GM18517 (cell line): ENCODE results near the gene CACNB4.
"Not testable (repeated sequence)": the region's sequence is repeated elsewhere in the genome, so short reads cannot be mapped to it uniquely, and the experiment has no call there.

Experiments
- ATAC-seq: cut with Tn5 transposase; IDR thresholded peaks from one replicate; pipeline ENCODE4 v1.9.1; 2021; ENCODE audit warnings: mild to moderate bottlenecking, moderate library complexity; ENCODE audit not compliant: unreplicated experiment

Gene CACNB4

DNA sequence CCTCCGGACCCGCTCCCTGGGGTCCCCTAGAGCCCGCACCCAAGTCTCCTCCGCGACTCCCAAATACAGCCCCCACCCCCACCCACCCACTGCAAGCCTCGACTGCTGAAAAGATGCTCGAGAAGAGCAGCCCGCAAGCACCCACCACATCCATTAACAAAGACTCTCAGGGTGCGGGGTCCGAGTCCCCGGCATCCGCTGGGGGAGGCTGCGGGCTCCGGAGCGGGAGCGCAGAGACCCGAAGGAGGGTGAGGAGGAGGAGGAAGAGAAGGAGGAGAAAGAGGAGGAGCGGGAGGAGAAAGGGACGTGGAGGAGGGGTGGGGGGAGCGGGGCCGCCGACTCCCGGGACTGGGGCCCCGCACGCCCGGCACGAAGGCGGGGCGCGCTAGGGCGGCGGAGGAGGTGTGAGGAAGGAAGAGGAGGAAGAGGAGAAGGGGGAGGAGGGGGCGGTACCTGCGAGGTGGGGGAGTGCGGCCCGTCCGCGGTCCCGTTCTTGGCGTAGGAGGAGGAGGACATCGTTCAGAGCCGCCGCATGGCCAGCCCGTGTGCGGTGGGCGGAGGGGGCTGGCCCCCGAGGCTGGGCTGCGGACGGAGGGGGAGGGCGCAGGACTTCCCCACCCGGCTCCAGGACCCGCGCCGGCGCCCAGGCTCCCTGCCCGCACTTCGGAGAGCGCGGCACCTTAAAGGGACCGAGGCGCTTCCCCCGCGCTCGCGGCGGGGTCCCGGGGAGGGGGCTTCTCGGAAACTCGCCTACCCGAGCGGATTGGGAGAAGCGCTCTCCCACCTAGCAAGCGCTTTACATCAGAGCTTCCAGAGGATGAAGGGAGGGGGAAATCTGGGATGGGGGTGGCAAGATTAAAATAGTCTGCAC, at the start of gene CACNB4:
Gene CACNB4, minus strand, starts transcription at position 549 of the 871 bp plus-strand sequence.
- no peak for ATAC-seq

DNA sequence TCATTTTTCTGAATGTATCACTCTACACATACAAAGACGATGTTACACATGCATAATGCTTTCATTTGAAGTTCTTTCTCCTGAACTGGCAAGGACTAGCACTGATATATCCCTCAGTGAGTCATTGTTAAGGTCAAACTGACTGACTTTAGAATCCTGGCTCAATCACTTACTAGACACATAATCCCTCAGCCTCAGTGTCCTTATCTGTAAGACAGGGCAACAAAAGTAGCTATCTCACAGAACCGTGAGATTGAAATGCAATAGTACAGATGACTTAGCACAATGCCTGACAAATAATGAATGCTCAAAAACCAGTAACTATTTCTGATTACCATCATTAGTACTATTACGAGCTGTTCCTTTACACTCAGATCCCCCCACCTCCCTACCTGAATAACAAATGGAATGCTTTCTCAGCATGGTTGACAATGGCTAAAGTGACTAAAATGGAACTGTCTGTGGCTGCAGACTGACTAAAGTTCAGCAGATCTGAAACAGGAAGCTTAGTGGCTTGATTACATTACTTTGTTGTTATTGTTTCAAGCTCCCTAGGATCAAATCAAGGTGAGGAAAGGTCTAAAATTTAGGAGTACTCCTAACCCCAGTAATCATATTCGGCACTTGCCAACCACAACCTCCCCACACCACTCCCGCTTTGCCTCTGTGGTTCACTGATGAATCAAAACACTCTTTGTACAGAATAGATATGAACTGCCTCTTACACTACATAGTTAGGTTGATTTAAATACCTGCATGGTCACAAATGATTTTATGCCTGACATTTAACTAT, 35.8 kb upstream of the CACNB4 start:
- ATAC-seq, result peak; percentile 75

GRCh38 chr2:152132306-152132705, 33.5 kb upstream of the CACNB4 start:
- ATAC-seq, result no peak

- no peak for ATAC-seq
Observed at GRCh38 chr2:152127628-152128027, 28.8 kb upstream of the CACNB4 start.

- no peak for ATAC-seq
Observed at GRCh38 chr2:152126664-152127063, 27.8 kb upstream of the CACNB4 start.

DNA sequence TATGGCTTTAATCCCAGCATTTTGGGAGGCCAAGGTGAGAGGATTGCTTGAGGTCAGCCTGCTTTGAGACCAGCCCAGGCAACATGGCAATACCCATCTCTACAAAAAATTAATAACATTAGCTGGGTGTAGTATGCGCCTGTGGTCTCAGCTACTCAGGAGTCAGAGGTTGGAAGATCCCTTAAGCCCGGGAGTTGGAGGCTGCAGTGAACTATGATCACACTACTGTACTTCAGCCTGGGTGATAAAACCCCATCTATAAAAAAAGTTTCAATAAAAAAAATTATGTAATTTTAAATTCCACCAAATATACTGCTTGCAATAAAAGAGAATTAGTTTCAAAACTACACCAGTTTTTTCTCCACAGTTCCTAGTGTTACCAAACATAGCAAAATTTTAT, 23.3 kb upstream of the CACNB4 start:
- no peak for ATAC-seq

DNA sequence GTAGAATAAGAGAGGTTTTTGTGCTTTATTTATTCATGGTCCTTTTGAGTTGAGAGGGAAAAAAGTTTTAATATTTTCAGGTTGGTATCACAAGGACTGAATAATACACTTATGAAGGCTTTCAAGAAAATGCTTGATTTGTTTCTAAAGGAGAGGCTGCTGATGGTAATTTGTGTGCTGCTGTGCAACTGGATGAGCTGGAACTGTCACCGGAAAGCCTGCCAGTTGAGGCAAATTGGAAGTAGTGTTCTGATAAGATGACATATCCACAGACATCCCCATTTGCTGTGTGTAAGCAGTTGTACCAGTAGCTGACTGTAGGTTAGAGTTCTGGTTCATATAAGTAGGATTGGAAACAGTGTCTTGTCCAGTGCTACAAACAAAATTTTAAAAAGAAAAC, 21.6 kb upstream of the CACNB4 start:
- ATAC-seq, result no peak

DNA sequence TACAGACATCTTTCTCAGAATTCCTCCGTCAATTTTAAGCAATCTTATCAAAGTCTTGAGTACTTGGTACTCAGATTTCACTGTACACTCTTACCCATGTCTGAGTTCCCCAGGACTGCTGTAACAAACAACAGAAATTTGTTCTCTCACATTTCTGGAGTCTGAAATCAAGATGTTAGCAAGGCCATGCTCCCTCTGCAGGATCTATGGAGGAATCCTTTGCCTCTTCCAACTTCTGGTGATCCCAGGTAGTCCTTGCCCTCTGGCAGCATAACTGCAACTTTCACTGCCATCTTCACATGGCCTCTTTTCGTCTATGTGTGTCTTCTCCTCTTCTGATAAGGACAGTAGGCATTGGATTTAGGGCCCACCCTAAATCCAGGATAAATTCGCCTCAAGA, 17.1 kb upstream of the CACNB4 start:
- no peak for ATAC-seq

DNA sequence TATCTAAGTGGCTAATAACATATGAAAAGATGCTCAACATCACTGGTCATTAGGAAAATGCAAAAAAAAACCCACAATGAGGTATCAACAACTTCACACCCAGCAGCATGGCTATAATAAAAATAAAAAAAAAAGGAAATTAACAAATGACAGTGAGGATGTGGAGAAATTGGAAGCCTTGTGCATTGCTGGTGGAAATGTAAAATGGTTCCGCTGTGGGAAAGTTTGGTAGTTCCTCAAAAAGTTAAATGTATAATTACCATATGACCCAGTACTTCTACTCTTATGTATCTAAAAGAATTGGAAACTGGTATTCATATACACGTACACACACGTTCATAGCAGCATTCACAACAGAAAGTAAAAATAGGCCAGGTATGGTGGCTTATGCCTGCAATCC, 15.5 kb upstream of the CACNB4 start:
- ATAC-seq, result no peak

DNA sequence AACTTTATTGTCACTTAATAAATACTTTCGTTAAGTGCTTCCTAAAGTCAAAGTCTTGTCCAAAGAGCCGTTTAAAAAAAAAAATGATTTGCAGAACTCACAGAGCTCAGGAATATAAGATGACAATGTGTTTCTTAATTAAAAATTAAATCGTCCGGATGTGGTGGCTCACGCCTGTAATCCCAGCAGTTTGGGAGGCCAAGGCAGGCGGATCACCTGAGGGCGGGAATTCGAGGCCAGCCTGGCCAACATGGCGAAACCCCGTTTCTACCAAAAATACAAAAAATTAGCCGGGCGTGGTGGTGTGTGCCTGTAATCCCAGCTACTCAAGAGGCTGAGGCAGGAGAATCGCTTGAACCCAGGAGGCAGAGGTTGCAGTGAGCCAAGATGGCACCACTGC, 8.3 kb upstream of the CACNB4 start:
- ATAC-seq, result not testable (repeated sequence)

DNA sequence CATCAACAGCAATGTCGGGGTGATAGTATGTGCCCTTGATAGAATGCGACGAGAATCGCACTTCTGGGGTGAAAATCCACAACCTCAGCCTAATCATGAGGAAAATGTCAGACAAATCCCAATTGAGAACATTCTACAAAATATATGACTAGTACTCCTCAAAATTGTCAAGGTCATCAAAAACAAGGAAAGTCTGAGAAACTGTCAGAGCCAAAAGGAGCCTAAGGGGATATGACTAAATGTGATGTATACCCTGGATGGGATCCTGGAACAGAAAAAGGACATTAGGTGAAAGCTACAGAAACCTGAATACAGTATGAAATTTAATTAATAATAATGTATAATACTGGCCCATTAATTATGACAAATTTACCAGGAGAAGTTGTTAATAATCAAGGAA, 7.6 kb upstream of the CACNB4 start:
- ATAC-seq, result no peak

DNA sequence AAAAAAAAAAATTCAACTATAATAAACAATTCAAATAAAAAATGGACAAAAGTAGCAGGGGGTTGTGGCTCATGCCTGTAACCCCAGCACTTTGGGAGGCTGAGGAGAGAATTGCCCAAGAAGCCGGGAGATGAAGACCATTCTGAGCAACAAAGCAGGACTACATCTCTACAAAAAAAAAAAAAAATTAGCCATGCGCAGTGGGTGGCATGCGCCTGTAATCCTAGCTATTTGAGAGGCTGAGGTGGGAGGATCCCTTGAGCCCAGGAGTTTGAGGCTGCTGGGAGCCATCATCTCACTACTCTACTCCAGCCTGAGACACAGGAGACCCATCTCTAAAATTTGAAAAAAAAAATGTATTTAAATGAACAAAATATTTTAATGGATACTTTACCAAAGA, 4.4 kb upstream of the CACNB4 start:
- no peak for ATAC-seq

DNA sequence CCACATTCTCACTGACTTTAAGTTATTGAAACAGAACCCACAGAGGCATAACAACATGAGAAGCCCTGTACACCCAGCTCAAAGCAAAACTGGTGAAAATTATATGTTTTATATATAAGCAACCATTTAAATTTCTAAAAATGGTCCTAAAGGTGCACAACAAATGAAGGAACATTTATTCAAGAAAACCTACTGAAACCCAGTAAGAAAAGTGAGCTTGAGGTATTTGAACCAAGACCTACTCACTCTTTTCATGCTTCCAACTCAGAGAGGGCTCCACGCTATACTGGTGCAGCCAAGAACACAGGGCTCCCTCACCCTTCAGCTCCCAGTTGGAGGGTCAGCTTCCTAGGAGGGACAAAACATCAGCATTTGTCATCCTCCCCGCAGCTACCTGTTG, 2.1 kb upstream of the CACNB4 start:
- ATAC-seq, result no peak

GRCh38 chr2:152099367-152100050, 665 bp upstream of the CACNB4 start:
- no peak for ATAC-seq

GRCh38 chr2:152097801-152098495, 896 bp downstream of the CACNB4 start:
- peak; percentile 29 for ATAC-seq

DNA sequence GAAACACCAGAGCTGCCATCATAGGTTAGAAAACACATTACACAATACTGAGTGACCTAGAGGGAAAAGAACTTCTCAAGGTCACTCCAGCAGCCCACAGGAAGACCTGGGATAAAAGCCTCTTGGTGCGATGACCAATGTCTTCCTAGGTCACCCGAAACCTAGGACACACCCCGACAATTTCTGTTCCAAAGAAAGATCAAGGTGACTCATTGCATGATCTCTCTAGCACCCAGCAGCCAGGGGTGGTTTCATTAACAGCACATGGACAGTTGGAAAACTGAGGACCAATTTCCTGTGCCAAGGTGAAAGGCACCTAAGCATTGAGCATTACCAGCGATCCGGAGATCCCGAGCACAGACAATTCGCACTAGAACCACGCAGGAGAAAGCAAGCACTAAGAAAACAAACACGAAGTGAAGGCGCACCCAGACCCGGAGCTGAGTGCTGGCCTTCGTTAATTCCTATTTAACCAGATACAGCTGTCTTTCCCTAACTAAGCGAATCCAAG, 1.5 kb downstream of the CACNB4 start:
- ATAC-seq, result peak; percentile 31

- no peak for ATAC-seq
Observed at GRCh38 chr2:152095146-152095545, 3.7 kb downstream of the CACNB4 start.

DNA sequence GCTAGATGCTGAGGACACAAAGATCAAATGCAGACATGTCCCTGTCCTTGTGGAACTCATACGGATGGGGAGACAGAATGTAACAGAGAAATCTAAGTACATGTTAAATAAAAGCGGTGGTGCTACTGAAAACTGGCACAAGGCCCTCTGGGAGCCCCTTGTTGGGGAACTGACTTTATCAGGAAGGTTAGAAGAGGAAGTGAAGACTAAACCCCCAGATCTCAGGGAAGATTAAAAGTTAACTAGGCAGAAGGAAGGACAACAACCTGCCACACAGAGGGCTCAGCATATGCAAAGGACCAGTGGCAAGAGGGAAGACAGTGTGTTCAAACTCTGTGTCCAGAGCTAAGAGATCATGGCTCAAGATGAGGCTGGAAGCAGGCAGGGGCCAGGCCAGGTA, 4.8 kb downstream of the CACNB4 start:
- no peak for ATAC-seq

- no peak for ATAC-seq
Observed at GRCh38 chr2:152093464-152093863, 5.4 kb downstream of the CACNB4 start.

DNA sequence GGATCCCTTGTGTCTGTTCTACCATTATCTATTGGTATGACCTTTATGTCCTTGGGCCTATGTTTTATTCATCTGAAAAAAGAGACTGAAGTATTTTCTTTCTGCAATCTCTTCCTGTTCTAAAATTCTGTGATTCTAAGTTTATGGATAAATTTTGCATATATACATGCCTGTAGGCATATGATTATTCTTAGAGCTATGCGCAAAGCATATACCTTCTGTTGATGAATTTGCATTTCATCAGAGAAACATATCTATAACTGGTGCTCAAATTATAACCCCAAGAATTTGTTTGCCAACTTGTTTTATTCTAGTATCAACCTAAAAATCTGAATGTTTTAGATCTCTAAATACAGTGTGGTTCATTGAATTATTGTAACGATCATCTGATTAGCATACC, 6.7 kb downstream of the CACNB4 start:
- ATAC-seq, result no peak

DNA sequence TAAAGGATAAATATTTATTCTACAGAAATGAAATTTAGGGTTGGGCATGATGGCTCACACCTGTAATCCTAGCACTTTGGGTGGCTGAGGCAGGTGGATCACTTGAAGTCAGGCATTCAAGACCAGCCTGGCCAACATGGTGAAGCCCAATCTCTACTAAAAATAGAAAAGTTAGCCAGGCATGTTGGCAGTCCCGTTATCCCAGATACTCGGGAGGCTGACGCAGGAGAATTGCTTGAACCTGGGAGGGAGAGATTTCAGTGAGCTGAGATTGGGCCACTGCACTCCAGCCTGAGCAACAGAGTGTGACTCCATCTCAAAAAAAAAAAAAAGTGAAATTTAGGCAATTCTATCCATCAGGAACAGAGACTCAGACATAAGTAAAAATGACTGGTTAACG, 8.1 kb downstream of the CACNB4 start:
- not testable (repeated sequence) for ATAC-seq
